ENCODE data around the gene BORCS8. TPM values are rescaled to one million over a fixed set of nuclear protein-coding genes. Genes with fewer than 3 reads are reported as not detected.

The BORCS8 gene
- total RNA-seq, 1 experiment from 2014 or later: 25.4 TPM

DNA sequence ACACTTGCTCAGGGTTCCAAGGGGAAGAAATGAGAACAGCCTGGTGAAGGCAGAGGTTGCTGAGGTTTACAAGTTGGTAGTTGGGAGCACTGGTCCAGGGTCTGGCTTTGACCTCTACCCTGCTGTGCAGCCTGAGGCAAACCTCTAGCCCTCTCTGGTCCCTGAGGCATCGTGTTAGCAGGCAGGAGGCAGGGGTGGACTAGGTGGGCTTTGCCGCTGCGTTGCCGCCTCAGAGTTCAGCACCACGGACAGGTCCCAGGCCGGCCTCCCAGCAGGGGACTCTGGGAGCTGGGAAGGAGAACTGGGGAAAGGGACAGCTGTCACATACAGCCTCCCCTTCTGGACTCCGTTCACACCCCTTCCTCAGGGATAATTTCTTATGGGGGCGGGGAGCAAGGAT, 22.9 kb upstream of the BORCS8 start:
- peak; percentile 39 for DNase-seq (ENCODE audit: unreplicated experiment)
- TF ChIP-seq, protein P1, sequence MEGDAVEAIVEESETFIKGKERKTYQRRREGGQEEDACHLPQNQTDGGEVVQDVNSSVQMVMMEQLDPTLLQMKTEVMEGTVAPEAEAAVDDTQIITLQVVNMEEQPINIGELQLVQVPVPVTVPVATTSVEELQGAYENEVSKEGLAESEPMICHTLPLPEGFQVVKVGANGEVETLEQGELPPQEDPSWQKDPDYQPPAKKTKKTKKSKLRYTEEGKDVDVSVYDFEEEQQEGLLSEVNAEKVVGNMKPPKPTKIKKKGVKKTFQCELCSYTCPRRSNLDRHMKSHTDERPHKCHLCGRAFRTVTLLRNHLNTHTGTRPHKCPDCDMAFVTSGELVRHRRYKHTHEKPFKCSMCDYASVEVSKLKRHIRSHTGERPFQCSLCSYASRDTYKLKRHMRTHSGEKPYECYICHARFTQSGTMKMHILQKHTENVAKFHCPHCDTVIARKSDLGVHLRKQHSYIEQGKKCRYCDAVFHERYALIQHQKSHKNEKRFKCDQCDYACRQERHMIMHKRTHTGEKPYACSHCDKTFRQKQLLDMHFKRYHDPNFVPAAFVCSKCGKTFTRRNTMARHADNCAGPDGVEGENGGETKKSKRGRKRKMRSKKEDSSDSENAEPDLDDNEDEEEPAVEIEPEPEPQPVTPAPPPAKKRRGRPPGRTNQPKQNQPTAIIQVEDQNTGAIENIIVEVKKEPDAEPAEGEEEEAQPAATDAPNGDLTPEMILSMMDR (IDR thresholded peaks at IDR 0.05; ENCODE audit: unreplicated experiment): no peak
- CTCF ChIA-PET: interaction anchor here (1.3 kb wide), 1 partner anchor 69 kb away, joined by 3 read pairs; no protein-coding TSS in a partner anchor
- BruUV-seq (replicated peaks): no TSS peak
- Mint-ChIP-seq H3K4me1 (ENCODE audit: insufficient read depth, unreplicated experiment) (no peaks in the 10 kb centered on the region), H3K36me3 (ENCODE audit: insufficient read depth, unreplicated experiment) (no peaks in the 10 kb centered on the region), H3K9me3 (ENCODE audit: unreplicated experiment) (no peaks in the 10 kb centered on the region), H3K4me3 (ENCODE audit: unreplicated experiment) (no peak overlapping the region), H3K27me3 (ENCODE audit: insufficient read depth, unreplicated experiment) (peaks cover 27% of the 10 kb centered on the region), H3K27ac (ENCODE audit: low read depth, unreplicated experiment) (no peak overlapping the region)
- POLR2A ChIA-PET: no interaction called here
- intact Hi-C loops (cut with micrococcal nuclease): no loop called here

DNA sequence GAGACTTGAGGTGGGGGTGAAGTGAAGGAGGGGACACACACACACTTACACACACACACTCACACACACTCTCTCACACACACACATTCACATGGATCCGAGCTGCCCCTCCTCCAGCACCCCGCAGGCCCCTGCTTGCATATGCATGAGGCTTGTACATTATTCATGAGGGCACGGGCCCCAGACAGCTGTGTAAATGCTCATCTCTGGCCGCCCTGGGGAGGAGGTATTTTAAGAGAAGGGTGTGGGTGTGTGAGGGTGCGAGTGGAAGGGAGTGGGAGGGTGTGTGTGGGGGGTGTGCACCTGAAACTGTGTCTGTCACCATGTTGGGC, 22.2 kb upstream of the BORCS8 start:
- intact Hi-C loops (cut with micrococcal nuclease): no loop called here
- no peak overlapping the region for H3K4me3 Mint-ChIP-seq (ENCODE audit: unreplicated experiment)
- no peaks in the 10 kb centered on the region for H3K9me3 Mint-ChIP-seq (ENCODE audit: unreplicated experiment)
- CTCF ChIA-PET: interaction anchor here (0.6 to 1.3 kb wide), 3 partner anchors 39 to 128 kb away, joined by 3 read pairs; no protein-coding TSS in a partner anchor
- TF ChIP-seq, protein P1 (IDR thresholded peaks at IDR 0.05; ENCODE audit: unreplicated experiment): no peak
- no peak for DNase-seq (ENCODE audit: unreplicated experiment)
- BruUV-seq (replicated peaks): no TSS peak
- H3K27ac Mint-ChIP-seq (ENCODE audit: low read depth, unreplicated experiment): no peak overlapping the region
- H3K27me3 Mint-ChIP-seq (ENCODE audit: insufficient read depth, unreplicated experiment): peaks cover 32% of the 10 kb centered on the region
- H3K4me1 Mint-ChIP-seq (ENCODE audit: insufficient read depth, unreplicated experiment): no peaks in the 10 kb centered on the region
- POLR2A ChIA-PET: no interaction called here
- H3K36me3 Mint-ChIP-seq (ENCODE audit: insufficient read depth, unreplicated experiment): no peaks in the 10 kb centered on the region

DNA sequence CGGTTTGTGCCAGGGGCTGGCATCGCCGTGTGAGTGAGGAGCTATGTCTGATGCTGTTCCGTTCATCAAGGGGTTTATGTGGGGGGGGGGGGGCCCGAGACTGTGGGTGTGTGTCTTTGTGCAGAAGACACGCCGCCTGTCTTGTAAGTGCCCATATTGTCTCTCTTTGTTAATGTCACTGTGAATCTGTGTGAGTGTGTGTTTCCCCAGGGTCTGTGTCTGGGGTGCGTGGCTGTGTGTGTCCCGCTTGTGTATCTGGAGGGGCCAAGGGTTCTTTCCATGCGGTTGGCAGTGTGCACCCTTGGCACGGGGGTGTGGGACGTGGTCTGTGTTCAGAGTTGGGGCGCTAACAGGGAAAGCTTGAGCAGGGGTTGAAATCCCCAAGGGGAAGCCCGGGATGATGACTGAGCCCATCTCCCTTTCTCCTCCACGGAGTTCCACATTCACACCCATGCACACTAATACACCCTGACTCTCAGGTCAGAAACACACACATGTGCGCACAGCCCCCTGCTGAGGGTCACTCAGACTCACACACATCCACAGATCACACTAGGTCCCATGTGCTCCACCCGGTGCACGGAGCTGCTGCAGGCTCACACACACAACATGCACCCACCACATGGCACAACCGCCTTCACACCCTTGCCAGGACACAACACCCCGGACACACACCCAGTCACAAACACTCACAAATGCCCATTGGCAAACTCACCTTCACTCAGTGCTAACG, 21.6 kb upstream of the BORCS8 start:
- ChIA-PET POLR2A (no interaction called here), CTCF (interaction anchor here (0.6 to 1.3 kb wide), 3 partner anchors 39 to 129 kb away, joined by 3 read pairs; no protein-coding TSS in a partner anchor)
- intact Hi-C loops (cut with micrococcal nuclease): no loop called here
- H3K27ac Mint-ChIP-seq (ENCODE audit: low read depth, unreplicated experiment): no peak overlapping the region
- no peak overlapping the region for H3K4me3 Mint-ChIP-seq (ENCODE audit: unreplicated experiment)
- no peaks in the 10 kb centered on the region for H3K36me3 Mint-ChIP-seq (ENCODE audit: insufficient read depth, unreplicated experiment)
- no TSS peak for BruUV-seq (replicated peaks)
- no peaks in the 10 kb centered on the region for H3K4me1 Mint-ChIP-seq (ENCODE audit: insufficient read depth, unreplicated experiment)
- H3K27me3 Mint-ChIP-seq (ENCODE audit: insufficient read depth, unreplicated experiment): peaks cover 32% of the 10 kb centered on the region
- no peaks in the 10 kb centered on the region for H3K9me3 Mint-ChIP-seq (ENCODE audit: unreplicated experiment)
- DNase-seq (ENCODE audit: unreplicated experiment): no peak
- TF ChIP-seq, protein P1 (IDR thresholded peaks at IDR 0.05; ENCODE audit: unreplicated experiment): no peak

DNA sequence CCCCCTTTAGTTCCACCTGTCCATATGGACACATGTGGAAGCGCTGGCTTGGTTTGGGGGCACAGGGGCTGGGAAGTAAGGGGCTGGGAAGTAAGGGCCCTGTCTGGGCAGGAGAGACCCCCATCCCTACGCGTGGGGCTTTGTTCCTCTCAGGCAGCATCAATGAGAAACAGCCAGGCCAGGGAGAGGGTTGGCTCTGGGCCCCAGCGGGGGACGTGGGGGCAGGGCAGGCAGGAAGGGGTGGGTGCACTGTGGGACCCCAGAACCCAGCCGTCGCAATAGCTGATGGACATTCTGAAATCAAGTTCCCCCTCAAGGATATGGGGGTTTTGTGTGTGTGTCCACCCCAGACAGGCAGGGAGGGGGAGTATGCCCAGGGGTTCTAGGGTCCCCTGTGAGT, 21.0 kb upstream of the BORCS8 start:
- peaks cover 32% of the 10 kb centered on the region for H3K27me3 Mint-ChIP-seq (ENCODE audit: insufficient read depth, unreplicated experiment)
- no peaks in the 10 kb centered on the region for H3K9me3 Mint-ChIP-seq (ENCODE audit: unreplicated experiment)
- ChIA-PET CTCF (no interaction called here), POLR2A (no interaction called here)
- H3K4me3 Mint-ChIP-seq (ENCODE audit: unreplicated experiment): no peak overlapping the region
- no peak overlapping the region for H3K27ac Mint-ChIP-seq (ENCODE audit: low read depth, unreplicated experiment)
- no peaks in the 10 kb centered on the region for H3K36me3 Mint-ChIP-seq (ENCODE audit: insufficient read depth, unreplicated experiment)
- TF ChIP-seq, protein P1 (IDR thresholded peaks at IDR 0.05; ENCODE audit: unreplicated experiment): no peak
- intact Hi-C loops (cut with micrococcal nuclease): no loop called here
- DNase-seq (ENCODE audit: unreplicated experiment): no peak
- no TSS peak for BruUV-seq (replicated peaks)
- H3K4me1 Mint-ChIP-seq (ENCODE audit: insufficient read depth, unreplicated experiment): peaks cover under 1% of the 10 kb centered on the region
